ENCODE results near the gene ABHD16A. TPM values are rescaled to one million over a fixed set of nuclear protein-coding genes. Genes with fewer than 3 reads are reported as not detected.

ABHD16A gene
- total and polyA plus RNA-seq, 3 experiments from 2014 or later = 37.0 to 45.5 (median 41.0) TPM

- H3K4me3 ChIP-seq (ENCODE audit: low read length) = peak within 1 kb of the TSS; percentile 66
These were observed 22.6 kb downstream of the ABHD16A start, which contains the start of gene LY6G5C for GRCh38 chr6:31680226-31681134. TSS of gene LY6G5C (minus strand) at chr6:31681067. CDS start at chr6:31680373, 694 bp downstream.

GRCh38 chr6:31677955-31678354, 25.2 kb downstream of the ABHD16A start:
- no peak for DNase-seq
- Histone ChIP-seq H3K4me3 (ENCODE audit: low read length) (no peak overlapping the region), H3K4me1 (ENCODE audit: insufficient read depth, low read length) (peaks cover 10% of the 10 kb centered on the region), H3K9me3 (ENCODE audit: low read length) (no peaks in the 10 kb centered on the region), H3K36me3 (ENCODE audit: insufficient read depth, low read length) (no peaks in the 10 kb centered on the region), H3K27me3 (ENCODE audit: insufficient read depth, low read length, poor library complexity, severe bottlenecking) (no peaks in the 10 kb centered on the region), H3K27ac (ENCODE audit: low read depth, low read length) (no peak overlapping the region)
- peak overlapping the region in 2 of 8 donors; percentile 28 to 69 for H3K27ac Mint-ChIP-seq
- no peaks in the 10 kb centered on the region for H3K9me3 Mint-ChIP-seq
- CTCF ChIA-PET = interaction anchor here (2.0 kb wide), 1 partner anchor 152 kb away, joined by 6 read pairs; no protein-coding TSS in a partner anchor
- POLR2A ChIA-PET = interaction anchor here (0.7 kb wide), 1 partner anchor 447 kb away, joined by 4 read pairs; no protein-coding TSS in a partner anchor
- H3K4me1 Mint-ChIP-seq = peaks cover 16 to 21% (median 16%) of the 10 kb centered on the region in 3 donors
- no peaks in the 10 kb centered on the region for H3K27me3 Mint-ChIP-seq
- peaks cover 0 to 8% (median 6%) of the 10 kb centered on the region in 3 donors for H3K36me3 Mint-ChIP-seq
- H3K4me3 Mint-ChIP-seq = peak overlapping the region in 1 of 7 donors; percentile 70

More at GRCh38 chr6:31680226-31681134, 22.6 kb downstream of the ABHD16A start, which contains the start of gene LY6G5C:
- H3K9me3 Mint-ChIP-seq = no peaks in the 10 kb centered on the region
- peaks cover 0 to 6% (median 4%) of the 10 kb centered on the region in 3 donors for H3K36me3 Mint-ChIP-seq
- H3K4me1 ChIP-seq (ENCODE audit: insufficient read depth, low read length) = peaks cover 10% of the 10 kb centered on the region
- CTCF ChIA-PET = interaction anchor here (0.7 to 1.9 kb wide), 8 partner anchors 19 to 367 kb away, joined by 3 to 12 read pairs (median 4); partner anchors contain the start of gene ABHD16A
- H3K4me1 Mint-ChIP-seq = peaks cover 16 to 21% (median 16%) of the 10 kb centered on the region in 3 donors
- no peaks in the 10 kb centered on the region for H3K27me3 ChIP-seq (ENCODE audit: insufficient read depth, low read length, poor library complexity, severe bottlenecking)
- H3K27me3 Mint-ChIP-seq = no peaks in the 10 kb centered on the region
- POLR2A ChIA-PET = interaction anchor here (0.8 to 1.2 kb wide), 2 partner anchors 149 to 151 kb away, joined by 3 read pairs; no protein-coding TSS in a partner anchor
- no peaks in the 10 kb centered on the region for H3K9me3 ChIP-seq (ENCODE audit: low read length)
- H3K4me3 Mint-ChIP-seq = peak within 1 kb of the TSS; percentile 80 to 97 (median 87)
- no peaks in the 10 kb centered on the region for H3K36me3 ChIP-seq (ENCODE audit: insufficient read depth, low read length)
- peak; percentile 33 to 72 (median 45) for DNase-seq
- H3K27ac Mint-ChIP-seq = peak within 1 kb of the TSS; percentile 32 to 93 (median 88)
- H3K27ac ChIP-seq (ENCODE audit: low read depth, low read length) = peak within 1 kb of the TSS; percentile 28

DNA sequence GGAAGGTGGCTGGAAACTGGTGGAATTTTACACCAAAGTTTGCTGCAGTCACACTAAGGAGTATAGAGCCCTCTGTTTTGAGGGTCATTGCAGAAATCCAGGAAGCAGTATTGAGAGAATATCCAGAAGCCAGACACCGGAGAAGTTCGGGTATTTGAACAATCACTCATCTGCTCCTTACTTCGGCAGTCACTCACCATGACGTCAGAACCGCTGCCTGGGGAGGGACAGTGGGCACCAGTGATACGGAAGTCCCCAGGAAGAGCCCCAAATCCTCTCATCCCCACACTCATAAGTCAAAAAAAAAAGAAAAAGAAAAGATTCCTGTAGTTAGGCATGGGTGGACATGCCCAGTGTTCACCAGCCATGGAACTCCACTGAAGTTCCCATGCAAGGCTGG, 26.2 kb downstream of the ABHD16A start:
- POLR2A ChIA-PET = no interaction called here
- no peaks in the 10 kb centered on the region for H3K27me3 Mint-ChIP-seq
- H3K4me1 ChIP-seq (ENCODE audit: insufficient read depth, low read length) = peaks cover 10% of the 10 kb centered on the region
- CTCF ChIA-PET = interaction anchor here (2.0 kb wide), 1 partner anchor 153 kb away, joined by 6 read pairs; no protein-coding TSS in a partner anchor
- no peak for DNase-seq
- peaks cover 3% of the 10 kb centered on the region for H3K36me3 ChIP-seq (ENCODE audit: insufficient read depth, low read length)
- no peak overlapping the region for H3K4me3 ChIP-seq (ENCODE audit: low read length)
- no peaks in the 10 kb centered on the region for H3K9me3 ChIP-seq (ENCODE audit: low read length)
- no peaks in the 10 kb centered on the region for H3K9me3 Mint-ChIP-seq
- peak overlapping the region in 3 of 8 donors; percentile 40 to 90 (median 55) for H3K27ac Mint-ChIP-seq
- peak overlapping the region in 1 of 7 donors; percentile 36 for H3K4me3 Mint-ChIP-seq
- peaks cover 0 to 17% (median 7%) of the 10 kb centered on the region in 3 donors for H3K36me3 Mint-ChIP-seq
- H3K4me1 Mint-ChIP-seq = peaks cover 16 to 19% (median 16%) of the 10 kb centered on the region in 3 donors
- H3K27ac ChIP-seq (ENCODE audit: low read depth, low read length) = no peak overlapping the region
- no peaks in the 10 kb centered on the region for H3K27me3 ChIP-seq (ENCODE audit: insufficient read depth, low read length, poor library complexity, severe bottlenecking)

GRCh38 chr6:31676322-31676903, 26.7 kb downstream of the ABHD16A start:
- Histone ChIP-seq H3K4me1 (ENCODE audit: insufficient read depth, low read length) (peaks cover 7% of the 10 kb centered on the region), H3K9me3 (ENCODE audit: low read length) (no peaks in the 10 kb centered on the region), H3K27me3 (ENCODE audit: insufficient read depth, low read length, poor library complexity, severe bottlenecking) (no peaks in the 10 kb centered on the region), H3K4me3 (ENCODE audit: low read length) (no peak overlapping the region), H3K36me3 (ENCODE audit: insufficient read depth, low read length) (peaks cover 8% of the 10 kb centered on the region), H3K27ac (ENCODE audit: low read depth, low read length) (no peak overlapping the region)
- H3K4me1 Mint-ChIP-seq = peaks cover 12 to 14% (median 14%) of the 10 kb centered on the region in 3 donors
- no peaks in the 10 kb centered on the region for H3K9me3 Mint-ChIP-seq
- CTCF ChIA-PET = no interaction called here
- DNase-seq = no peak
- peak overlapping the region in 4 of 8 donors; percentile 40 to 90 (median 61) for H3K27ac Mint-ChIP-seq
- H3K27me3 Mint-ChIP-seq = no peaks in the 10 kb centered on the region
- H3K36me3 Mint-ChIP-seq = peaks cover 0 to 22% (median 7%) of the 10 kb centered on the region in 3 donors
- POLR2A ChIA-PET = no interaction called here
- H3K4me3 Mint-ChIP-seq = peak overlapping the region in 1 of 7 donors; percentile 36

DNA sequence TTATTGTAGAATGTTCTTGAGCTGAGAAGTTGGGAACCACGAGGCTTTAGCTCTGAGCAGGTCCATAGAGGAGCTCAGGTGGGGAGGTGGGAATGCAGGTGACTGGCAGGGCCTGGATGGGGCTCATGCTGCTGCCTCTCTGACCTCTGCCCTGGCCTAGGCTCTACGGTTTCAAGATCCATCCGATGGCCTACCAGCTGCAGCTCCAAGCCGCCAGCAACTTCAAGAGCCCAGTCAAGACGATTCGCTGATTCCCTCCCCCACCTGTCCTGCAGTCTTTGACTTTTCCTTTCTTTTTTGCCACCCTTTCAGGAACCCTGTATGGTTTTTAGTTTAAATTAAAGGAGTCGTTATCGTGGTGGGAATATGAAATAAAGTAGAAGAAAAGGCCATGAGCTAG, 33.4 kb downstream of the ABHD16A start, which contains the start of gene LY6G5B:
Gene LY6G5B (plus strand): TSS at position 301 of the 400 bp plus-strand sequence. CDS start 975 bp downstream, outside the sequence.
- Histone ChIP-seq H3K4me3 (ENCODE audit: low read length) (no peak within 1 kb of the TSS), H3K4me1 (ENCODE audit: insufficient read depth, low read length) (peaks cover 20% of the 10 kb centered on the region), H3K9me3 (ENCODE audit: low read length) (no peaks in the 10 kb centered on the region), H3K27me3 (ENCODE audit: insufficient read depth, low read length, poor library complexity, severe bottlenecking) (no peaks in the 10 kb centered on the region), H3K36me3 (ENCODE audit: insufficient read depth, low read length) (peaks cover 49% of the 10 kb centered on the region), H3K27ac (ENCODE audit: low read depth, low read length) (no peak within 1 kb of the TSS)
- Mint-ChIP-seq H3K4me1 (peaks cover 23 to 37% (median 32%) of the 10 kb centered on the region in 3 donors), H3K27me3 (no peaks in the 10 kb centered on the region), H3K36me3 (peaks cover 0 to 82% (median 11%) of the 10 kb centered on the region in 3 donors), H3K9me3 (no peaks in the 10 kb centered on the region), H3K27ac (peak within 1 kb of the TSS in 3 of 8 donors; percentile 22 to 52 (median 36)), H3K4me3 (peak within 1 kb of the TSS in 1 of 7 donors; percentile 73)
- ChIA-PET POLR2A (interaction anchor here (0.5 to 1.1 kb wide), 3 partner anchors 77 to 194 kb away, joined by 3 to 4 read pairs (median 3); partner anchors contain the start of gene NCR3), CTCF (interaction anchor here (0.9 to 1.3 kb wide), 2 partner anchors 14 to 17 kb away, joined by 4 read pairs; partner anchors contain the start of gene BAG6)
- DNase-seq = no peak

DNA sequence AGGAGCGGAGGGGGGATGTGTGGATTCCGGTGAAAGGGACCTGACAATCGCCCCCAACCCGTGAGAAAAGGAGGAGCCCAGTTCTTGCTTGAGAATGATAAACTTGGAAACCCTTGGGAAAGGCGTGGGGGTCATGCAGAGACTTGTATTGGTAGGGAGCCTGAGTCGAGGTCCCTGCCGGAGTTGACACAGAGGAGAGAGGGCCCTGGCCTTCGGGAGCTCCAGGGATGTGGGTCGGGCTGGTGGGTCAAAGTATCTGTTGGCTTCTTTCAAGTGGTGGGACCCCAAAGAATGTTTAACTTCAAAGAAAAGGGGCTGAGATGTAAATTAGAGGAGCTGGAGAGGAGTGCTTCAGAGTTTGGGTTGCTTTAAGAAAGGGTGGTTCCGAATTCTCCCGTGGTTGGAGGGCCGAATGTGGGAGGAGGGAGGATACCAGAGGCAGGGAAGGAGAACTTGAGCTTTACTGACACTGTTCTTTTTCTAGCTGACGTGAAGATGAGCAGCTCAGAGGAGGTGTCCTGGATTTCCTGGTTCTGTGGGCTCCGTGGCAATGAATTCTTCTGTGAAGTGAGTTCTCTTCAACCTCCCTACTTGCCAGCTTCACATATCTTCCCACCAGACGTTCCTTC, 36.7 kb downstream of the ABHD16A start:
- DNase-seq = no peak
- Mint-ChIP-seq H3K4me3 (peak overlapping the region; percentile 93 to 99 (median 94)), H3K27ac (peak overlapping the region; percentile 91 to 100 (median 98)), H3K4me1 (peaks cover 49 to 67% (median 54%) of the 10 kb centered on the region in 3 donors), H3K36me3 (peaks cover 0 to 88% (median 8%) of the 10 kb centered on the region in 3 donors), H3K27me3 (no peaks in the 10 kb centered on the region), H3K9me3 (no peaks in the 10 kb centered on the region)
- Histone ChIP-seq H3K4me3 (ENCODE audit: low read length) (peak overlapping the region; percentile 97), H3K27ac (ENCODE audit: low read depth, low read length) (peak overlapping the region; percentile 97), H3K4me1 (ENCODE audit: insufficient read depth, low read length) (peaks cover 41% of the 10 kb centered on the region), H3K36me3 (ENCODE audit: insufficient read depth, low read length) (peaks cover 48% of the 10 kb centered on the region), H3K27me3 (ENCODE audit: insufficient read depth, low read length, poor library complexity, severe bottlenecking) (no peaks in the 10 kb centered on the region), H3K9me3 (ENCODE audit: low read length) (no peaks in the 10 kb centered on the region)
- POLR2A ChIA-PET = interaction anchor here (0.9 to 3.1 kb wide), 3 partner anchors 14 to 90 kb away, joined by 3 to 13 read pairs (median 5); partner anchors contain the start of genes ABHD16A and BAG6
- CTCF ChIA-PET = no interaction called here

All from CD8-positive, alpha-beta memory T cell (primary cell).